AG04450 (cell line): ENCODE measurements around the gene KLF4. TPM values are rescaled to one million over a fixed set of nuclear protein-coding genes. Genes with fewer than 3 reads are reported as not detected.
A peak's percentile ranks its signal among the peaks of the same experiment; 100 is the strongest.

ENCODE experiments used
- CTCF ChIA-PET: fragments of 300-600, 350-600 bp; formaldehyde crosslinking; extraction: SDS; loops from one replicate; lab custom pipeline; 2022; ENCODE audit warnings: antibody characterized with exemption, inconsistent platforms; lab: Charles Lee
- POLR2A ChIA-PET: fragments of 350-600 bp; formaldehyde crosslinking; extraction: SDS; loops from one replicate; lab custom pipeline; 2021; ENCODE audit warnings: antibody characterized with exemption, inconsistent platforms; lab: Yijun Ruan, JAX
- DNase-seq: peaks from one replicate; pipeline ENCODE4 v3.0.0-alpha.2; 2011; ENCODE audit warnings: low read depth, low spot score
- H3K27ac ChIP-seq: one replicate; pipeline ENCODE4 v1.5.1; 2012; ENCODE audit warnings: low read depth, low read length, control low read depth
- H3K27me3 ChIP-seq: one replicate; pipeline ENCODE4 v1.6.0; 2012; ENCODE audit warnings: low read length; ENCODE audit not compliant: control insufficient read depth, insufficient read depth
- H3K4me3 ChIP-seq: 2 replicates; pipeline ENCODE4 v1.5.1; 2011; ENCODE audit warnings: mild to moderate bottlenecking, low read depth, low read length, control low read depth
- H3K9me3 ChIP-seq: 2 replicates; pipeline ENCODE4 v1.5.1; 2012; ENCODE audit warnings: low read length; ENCODE audit not compliant: control insufficient read depth, insufficient read depth
- polyA plus RNA-seq: library from polyadenylated mRNA; depleted of rRNA; stranded (reverse); fragments of >200 nt; gene quantifications from 2 replicates; pipeline ENCODE4 v1.2.3, GENCODE V29; 2011
- TF ChIP-seq, protein P1 (sequence below): IDR thresholded peaks from 2 replicates; pipeline ENCODE4 v1.5.1; 2011; ENCODE audit warnings: low read depth, low read length, control low read depth, inconsistent platforms

The KLF4 gene
- polyA plus RNA-seq, 1 experiment = 3.1 TPM

DNA sequence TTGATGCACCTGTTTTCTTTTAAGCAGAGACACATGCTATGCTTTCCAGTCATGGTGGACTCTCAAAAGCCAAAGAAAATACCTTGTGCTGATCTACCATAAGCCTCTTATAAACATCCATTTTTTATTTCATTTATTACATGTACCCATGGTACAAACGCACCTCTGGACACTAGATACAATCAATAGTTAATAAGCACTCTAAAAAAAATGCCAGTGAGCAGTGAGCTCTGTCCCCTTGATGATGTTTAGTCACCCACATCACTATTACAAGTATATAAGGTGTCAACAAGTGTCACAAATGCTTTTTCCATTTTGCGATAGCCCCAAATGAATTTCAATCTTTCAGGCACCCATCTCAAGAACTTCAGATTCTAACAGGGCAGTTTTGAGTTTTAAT is 5.9 kb downstream of the KLF4 start:
- no peak overlapping the region for H3K4me3 ChIP-seq
- peaks cover 9% of the 10 kb centered on the region for H3K27me3 ChIP-seq
- TF ChIP-seq, protein P1, sequence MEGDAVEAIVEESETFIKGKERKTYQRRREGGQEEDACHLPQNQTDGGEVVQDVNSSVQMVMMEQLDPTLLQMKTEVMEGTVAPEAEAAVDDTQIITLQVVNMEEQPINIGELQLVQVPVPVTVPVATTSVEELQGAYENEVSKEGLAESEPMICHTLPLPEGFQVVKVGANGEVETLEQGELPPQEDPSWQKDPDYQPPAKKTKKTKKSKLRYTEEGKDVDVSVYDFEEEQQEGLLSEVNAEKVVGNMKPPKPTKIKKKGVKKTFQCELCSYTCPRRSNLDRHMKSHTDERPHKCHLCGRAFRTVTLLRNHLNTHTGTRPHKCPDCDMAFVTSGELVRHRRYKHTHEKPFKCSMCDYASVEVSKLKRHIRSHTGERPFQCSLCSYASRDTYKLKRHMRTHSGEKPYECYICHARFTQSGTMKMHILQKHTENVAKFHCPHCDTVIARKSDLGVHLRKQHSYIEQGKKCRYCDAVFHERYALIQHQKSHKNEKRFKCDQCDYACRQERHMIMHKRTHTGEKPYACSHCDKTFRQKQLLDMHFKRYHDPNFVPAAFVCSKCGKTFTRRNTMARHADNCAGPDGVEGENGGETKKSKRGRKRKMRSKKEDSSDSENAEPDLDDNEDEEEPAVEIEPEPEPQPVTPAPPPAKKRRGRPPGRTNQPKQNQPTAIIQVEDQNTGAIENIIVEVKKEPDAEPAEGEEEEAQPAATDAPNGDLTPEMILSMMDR = no peak
- ChIA-PET POLR2A (no interaction called here), CTCF (interaction anchor here (0.6 to 4.8 kb wide), 21 partner anchors 15 to 1280 kb away, joined by 3 to 57 read pairs (median 3); no protein-coding TSS in a partner anchor)
- peaks cover 11% of the 10 kb centered on the region; the same call in 1 of the 2 replicates for H3K9me3 ChIP-seq
- DNase-seq = no peak
- H3K27ac ChIP-seq = no peak overlapping the region

GRCh38 chr9:107481035-107481434 is 8.5 kb downstream of the KLF4 start:
- CTCF ChIA-PET = interaction anchor here (4.8 kb wide), 1 partner anchor 15 kb away, joined by 22 read pairs; no protein-coding TSS in a partner anchor
- DNase-seq = no peak

GRCh38 chr9:107480386-107480789 is 9.2 kb downstream of the KLF4 start:
- TF ChIP-seq, protein P1 = no peak
- Histone ChIP-seq H3K9me3 (no peaks in the 10 kb centered on the region), H3K27ac (peak overlapping the region; percentile 12), H3K4me3 (no peak overlapping the region), H3K27me3 (no peaks in the 10 kb centered on the region)
- DNase-seq = peak; percentile 49
- ChIA-PET POLR2A (interaction anchor here (0.7 kb wide), 1 partner anchor 569 kb away, joined by 4 read pairs; no protein-coding TSS in a partner anchor), CTCF (interaction anchor here (0.7 to 4.8 kb wide), 2 partner anchors 15 to 556 kb away, joined by 6 to 22 read pairs; no protein-coding TSS in a partner anchor)

More at GRCh38 chr9:107481035-107481434, 8.5 kb downstream of the KLF4 start:
- Histone ChIP-seq H3K4me3 (no peak overlapping the region), H3K27ac (no peak overlapping the region), H3K9me3 (no peaks in the 10 kb centered on the region), H3K27me3 (no peaks in the 10 kb centered on the region)
- TF ChIP-seq, protein P1 = 0 out of 2 replicates have a peak, but pooled peaks have one; percentile 18
- POLR2A ChIA-PET = interaction anchor here (0.7 kb wide), 1 partner anchor 568 kb away, joined by 4 read pairs; no protein-coding TSS in a partner anchor

GRCh38 chr9:107478805-107479204 is 10.8 kb downstream of the KLF4 start:
- Histone ChIP-seq H3K27ac (no peak overlapping the region), H3K4me3 (no peak overlapping the region), H3K27me3 (no peaks in the 10 kb centered on the region), H3K9me3 (no peaks in the 10 kb centered on the region)
- no peak for DNase-seq
- POLR2A ChIA-PET = interaction anchor here (0.7 kb wide), 1 partner anchor 1099 kb away, joined by 4 read pairs; no protein-coding TSS in a partner anchor
- CTCF ChIA-PET = interaction anchor here (2.0 to 2.5 kb wide), 2 partner anchors 13 to 1283 kb away, joined by 6 to 7 read pairs; no protein-coding TSS in a partner anchor
- TF ChIP-seq, protein P1 = no peak

GRCh38 chr9:107474124-107474523 is 15.4 kb downstream of the KLF4 start:
- TF ChIP-seq, protein P1 = no peak
- ChIA-PET POLR2A (no interaction called here), CTCF (interaction anchor here (1.1 to 1.3 kb wide), 2 partner anchors 9 to 1091 kb away, joined by 4 to 6 read pairs; no protein-coding TSS in a partner anchor)
- no peak overlapping the region for H3K27ac ChIP-seq
- no peak overlapping the region for H3K4me3 ChIP-seq
- H3K27me3 ChIP-seq = no peaks in the 10 kb centered on the region
- no peaks in the 10 kb centered on the region for H3K9me3 ChIP-seq
- no peak for DNase-seq
